ENCODE measurements around the gene RAB3GAP1. TPM values are rescaled to one million over a fixed set of nuclear protein-coding genes. Genes with fewer than 3 reads are reported as not detected.

RAB3GAP1 gene
- total RNA-seq, 1 experiment from 2014 or later: 35.8 TPM

DNA sequence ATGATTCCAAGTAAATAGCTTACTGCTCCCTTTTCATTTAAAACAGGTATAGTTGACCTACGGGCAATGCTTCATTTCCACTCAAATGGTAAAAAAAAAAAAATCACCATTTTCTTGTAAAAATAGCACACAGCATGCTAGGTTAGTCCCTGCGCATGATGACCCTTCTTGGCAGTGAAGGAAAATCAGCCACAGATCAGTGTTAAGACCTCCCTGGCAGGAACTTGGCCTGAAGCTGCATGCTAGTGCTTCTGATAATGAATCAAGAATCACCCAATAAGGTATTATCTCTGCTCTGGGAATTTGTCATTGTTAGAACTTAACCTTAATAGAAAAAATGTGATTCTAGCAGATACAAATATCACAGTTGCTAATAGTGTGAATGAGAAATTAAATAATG, 166.3 kb downstream of the RAB3GAP1 start:
- H3K9ac ChIP-seq (ENCODE audit: low read length): no peak overlapping the region
- TF ChIP-seq EZH2phosphoT487 (IDR thresholded peaks at IDR 0.05; ENCODE audit: borderline replicate concordance, low read length) (no peak), EZH2 (IDR thresholded peaks at IDR 0.05; ENCODE audit: low read length, unreplicated experiment) (no peak)
- no peak overlapping the region for H3K4me2 ChIP-seq (ENCODE audit: low read length)
- ChIA-PET CTCF (no interaction called here), POLR2A (ENCODE audit: unreplicated experiment) (no interaction called here)
- no peaks in the 10 kb centered on the region for H3K27me3 ChIP-seq (ENCODE audit: low read length)
- no peak for DNase-seq
- H4K20me1 ChIP-seq (ENCODE audit: low read length): no peaks in the 10 kb centered on the region
- H3K27ac ChIP-seq (ENCODE audit: low read length): no peak overlapping the region
- no peaks in the 10 kb centered on the region for H3F3A ChIP-seq (ENCODE audit: low read length, unreplicated experiment)
- H3K4me1 ChIP-seq (ENCODE audit: insufficient read depth, low read length): peaks cover 7% of the 10 kb centered on the region; the same call in 1 of the 2 replicates
- H3K79me2 ChIP-seq (ENCODE audit: low read length): no peaks in the 10 kb centered on the region
- no peaks in the 10 kb centered on the region for H3K9me3 ChIP-seq (ENCODE audit: low read length)
- intact Hi-C loops (cut with micrococcal nuclease): no loop called here
- ATAC-seq: no peak
- no TSS peak for BruUV-seq (replicated peaks)
- H3K36me3 ChIP-seq (ENCODE audit: low read depth, low read length): no peaks in the 10 kb centered on the region
- no peak overlapping the region for H2AFZ ChIP-seq (ENCODE audit: low read length)
- no peak overlapping the region for H3K4me3 ChIP-seq (ENCODE audit: low read length)
- H3K9me2 ChIP-seq (replicated peaks; ENCODE audit: low read length): no peaks in the 10 kb centered on the region

DNA sequence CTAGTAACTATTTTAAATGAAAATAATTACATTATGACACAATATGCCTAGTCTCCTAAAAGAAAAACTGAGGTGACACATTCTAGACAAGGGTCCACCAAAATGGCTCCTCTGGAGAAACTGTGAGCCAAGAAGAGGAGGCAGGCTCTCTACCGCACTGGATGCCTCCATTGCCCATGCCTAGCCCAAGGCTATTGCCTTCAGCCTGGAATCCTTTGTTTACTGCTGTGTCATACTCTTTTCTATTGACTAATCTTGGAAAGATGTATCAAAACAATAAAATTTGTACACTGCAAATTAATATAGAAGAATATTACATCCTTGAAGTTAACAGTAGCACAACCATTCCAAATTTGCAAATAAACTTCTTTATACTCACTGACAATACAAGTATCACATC, 167.1 kb downstream of the RAB3GAP1 start:
- peak; percentile 71 for ATAC-seq
- TF ChIP-seq EZH2phosphoT487 (IDR thresholded peaks at IDR 0.05; ENCODE audit: borderline replicate concordance, low read length) (no peak), EZH2 (IDR thresholded peaks at IDR 0.05; ENCODE audit: low read length, unreplicated experiment) (no peak)
- TF ChIP-seq, protein P1, sequence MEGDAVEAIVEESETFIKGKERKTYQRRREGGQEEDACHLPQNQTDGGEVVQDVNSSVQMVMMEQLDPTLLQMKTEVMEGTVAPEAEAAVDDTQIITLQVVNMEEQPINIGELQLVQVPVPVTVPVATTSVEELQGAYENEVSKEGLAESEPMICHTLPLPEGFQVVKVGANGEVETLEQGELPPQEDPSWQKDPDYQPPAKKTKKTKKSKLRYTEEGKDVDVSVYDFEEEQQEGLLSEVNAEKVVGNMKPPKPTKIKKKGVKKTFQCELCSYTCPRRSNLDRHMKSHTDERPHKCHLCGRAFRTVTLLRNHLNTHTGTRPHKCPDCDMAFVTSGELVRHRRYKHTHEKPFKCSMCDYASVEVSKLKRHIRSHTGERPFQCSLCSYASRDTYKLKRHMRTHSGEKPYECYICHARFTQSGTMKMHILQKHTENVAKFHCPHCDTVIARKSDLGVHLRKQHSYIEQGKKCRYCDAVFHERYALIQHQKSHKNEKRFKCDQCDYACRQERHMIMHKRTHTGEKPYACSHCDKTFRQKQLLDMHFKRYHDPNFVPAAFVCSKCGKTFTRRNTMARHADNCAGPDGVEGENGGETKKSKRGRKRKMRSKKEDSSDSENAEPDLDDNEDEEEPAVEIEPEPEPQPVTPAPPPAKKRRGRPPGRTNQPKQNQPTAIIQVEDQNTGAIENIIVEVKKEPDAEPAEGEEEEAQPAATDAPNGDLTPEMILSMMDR (conservative IDR thresholded peaks at IDR 0.05; ENCODE audit: low read depth, low read length): no peak
- no TSS peak for BruUV-seq (replicated peaks)

More for the DNA sequence above, 167.1 kb downstream of the RAB3GAP1 start:
- H3K27ac ChIP-seq (ENCODE audit: low read length): no peak overlapping the region
- no peaks in the 10 kb centered on the region for H4K20me1 ChIP-seq (ENCODE audit: low read length)
- ChIA-PET POLR2A (ENCODE audit: unreplicated experiment) (no interaction called here), CTCF (no interaction called here)
- no peaks in the 10 kb centered on the region for H3K27me3 ChIP-seq (ENCODE audit: low read length)
- intact Hi-C loops (cut with micrococcal nuclease): no loop called here
- no peak overlapping the region for H3K9ac ChIP-seq (ENCODE audit: low read length)
- no peaks in the 10 kb centered on the region for H3K36me3 ChIP-seq (ENCODE audit: low read depth, low read length)
- peaks cover 7% of the 10 kb centered on the region; the same call in 1 of the 2 replicates for H3K4me1 ChIP-seq (ENCODE audit: insufficient read depth, low read length)
- H3F3A ChIP-seq (ENCODE audit: low read length, unreplicated experiment): no peaks in the 10 kb centered on the region
- H3K79me2 ChIP-seq (ENCODE audit: low read length): no peaks in the 10 kb centered on the region
- no peak overlapping the region for H3K4me2 ChIP-seq (ENCODE audit: low read length)
- H3K9me3 ChIP-seq (ENCODE audit: low read length): no peaks in the 10 kb centered on the region
- no peak overlapping the region for H2AFZ ChIP-seq (ENCODE audit: low read length)
- no peak overlapping the region for H3K4me3 ChIP-seq (ENCODE audit: low read length)
- peak; percentile 55 for DNase-seq
- no peaks in the 10 kb centered on the region for H3K9me2 ChIP-seq (replicated peaks; ENCODE audit: low read length)

Other genes starting within 250 kb of the RAB3GAP1 start
- not detected in 2 replicates for gene ACMSD, start 213.7 kb upstream of the RAB3GAP1 start, total RNA-seq (2014; rRNA removed)
- gene CCNT2, start 133.5 kb upstream of the RAB3GAP1 start, total RNA-seq (2014; rRNA removed): 16.2 and 18.9 TPM in 2 replicates
- gene MAP3K19, start 4.8 kb upstream of the RAB3GAP1 start, total RNA-seq (2014; rRNA removed): not detected in 2 replicates